SK-N-MC (cell line): Measurements from ENCODE around the gene MAP4.

ENCODE experiments used
- DNase-seq: peaks from one replicate; pipeline ENCODE4 v3.0.0-alpha.2; 2011; ENCODE audit warnings: low read depth, low spot score
- H3K27ac ChIP-seq: fragments of 200-600 bp; sonication (generic); 2 replicates; pipeline ENCODE4 v1.5.1; 2016; ENCODE audit warnings: mixed run types
- H3K36me3 ChIP-seq: fragments of 200-600 bp; sonication (generic); 2 replicates; pipeline ENCODE4 v1.6.1; 2017; ENCODE audit warnings: antibody characterized with exemption, low read length, mixed read lengths; ENCODE audit not compliant: insufficient read depth
- H3K4me3 ChIP-seq: fragments of 200-600 bp; sonication (generic); 2 replicates; pipeline ENCODE4 v1.5.1; 2016
- H3K9ac ChIP-seq: fragments of 200-600 bp; sonication (generic); 2 replicates; pipeline ENCODE4 v1.8.0; 2017; ENCODE audit warnings: mixed run types, mixed read lengths; ENCODE audit not compliant: insufficient read length
- H3K9me3 ChIP-seq: fragments of 200-600 bp; sonication (generic); 2 replicates; pipeline ENCODE4 v1.6.1; 2017; ENCODE audit warnings: low read depth, mild to moderate bottlenecking, antibody characterized with exemption, low read length, moderate library complexity, mixed read lengths
- EZH2 ChIP-seq: fragments of 200-600 bp; sonication (generic); IDR thresholded peaks from one replicate; pipeline ENCODE4 v1.6.1; 2017; ENCODE audit warnings: antibody characterized with exemption
- FOXP2 ChIP-seq: optimal IDR thresholded peaks from 2 replicates; pipeline ENCODE3; 2011; ENCODE audit warnings: mild to moderate bottlenecking, moderate library complexity; ENCODE audit not compliant: insufficient read depth; ENCODE audit errors: extremely low read length, control extremely low read depth
- POLR2AphosphoS5 ChIP-seq: IDR thresholded peaks from 2 replicates; pipeline ENCODE4 v1.6.1; 2012; ENCODE audit warnings: mild to moderate bottlenecking, low read depth, low read length, borderline replicate concordance

MAP4 gene

DNA sequence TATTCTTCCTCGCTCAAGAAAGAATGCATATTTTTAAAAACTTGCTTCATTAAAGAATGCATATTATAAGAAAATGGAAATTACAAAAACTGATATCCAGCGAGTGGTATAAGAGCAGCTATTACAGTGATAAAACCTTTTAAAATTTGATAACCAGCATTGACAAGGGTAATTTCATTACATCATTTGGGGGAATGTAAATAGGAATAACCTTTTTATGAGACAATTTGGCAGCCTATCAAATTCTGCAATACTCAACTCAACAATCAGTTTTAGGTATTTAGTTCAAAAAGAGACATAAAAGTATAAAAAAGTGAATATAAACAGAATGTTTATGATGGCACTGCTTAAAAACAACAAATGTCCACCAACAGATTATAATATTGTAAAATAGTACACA lies 35.4 kb downstream of the MAP4 start:
- Histone ChIP-seq H3K27ac (no peak overlapping the region), H3K4me3 (no peak overlapping the region), H3K36me3 (no peaks in the 10 kb centered on the region), H3K9ac (no peak overlapping the region), H3K9me3 (no peaks in the 10 kb centered on the region)
- TF ChIP-seq EZH2 (no peak), FOXP2 (no peak), POLR2AphosphoS5 (no peak)
- no peak for DNase-seq

DNA sequence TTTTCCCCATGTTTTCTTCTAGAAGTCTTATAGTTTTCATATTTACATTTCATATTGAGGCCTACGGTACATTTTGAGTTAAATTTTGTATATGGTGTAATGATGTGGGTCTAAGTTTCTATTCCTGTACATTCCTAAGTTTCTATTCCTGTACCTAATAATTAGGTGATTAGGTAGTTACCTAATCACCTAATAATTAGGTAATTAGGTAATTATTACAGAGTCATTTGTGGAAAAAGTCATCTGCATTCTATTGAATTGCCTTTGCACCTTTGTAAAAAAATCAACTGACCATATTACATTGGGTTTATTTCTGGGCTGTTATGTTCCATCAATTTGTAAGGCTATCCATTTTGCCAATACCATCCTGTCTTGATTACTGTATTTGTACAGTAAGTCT lies 37.1 kb downstream of the MAP4 start:
- Histone ChIP-seq H3K4me3 (no peak overlapping the region), H3K9ac (no peak overlapping the region), H3K9me3 (no peaks in the 10 kb centered on the region), H3K27ac (no peak overlapping the region), H3K36me3 (peaks cover 4% of the 10 kb centered on the region; the same call in 1 of the 2 replicates)
- TF ChIP-seq FOXP2: no peak
- TF ChIP-seq POLR2AphosphoS5: no peak
- no peak for TF ChIP-seq EZH2
- no peak for DNase-seq

DNA sequence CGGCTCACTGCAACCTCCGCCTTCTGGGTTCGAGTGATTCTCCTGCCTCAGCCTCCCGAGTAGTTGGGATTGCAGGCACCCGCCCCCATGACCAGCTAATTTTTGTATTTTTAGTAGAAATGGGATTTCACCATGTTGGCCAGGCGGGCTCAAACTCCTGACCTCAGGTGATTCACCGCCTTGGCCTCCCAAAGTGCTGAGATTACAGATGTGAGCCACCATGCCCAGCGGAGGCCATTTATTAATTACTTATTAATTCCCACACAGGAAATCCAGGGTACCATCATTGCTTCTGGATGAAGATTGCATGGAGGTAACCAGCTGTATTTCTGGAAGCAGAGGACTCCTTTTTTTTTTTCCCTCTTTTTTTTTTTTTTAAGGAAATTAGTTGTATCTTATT lies 37.8 kb downstream of the MAP4 start:
- Histone ChIP-seq H3K4me3 (no peak overlapping the region), H3K36me3 (peaks cover 4% of the 10 kb centered on the region; the same call in 1 of the 2 replicates), H3K9ac (no peak overlapping the region), H3K27ac (no peak overlapping the region), H3K9me3 (no peaks in the 10 kb centered on the region)
- no peak for DNase-seq
- TF ChIP-seq FOXP2 (no peak), POLR2AphosphoS5 (no peak), EZH2 (no peak)

DNA sequence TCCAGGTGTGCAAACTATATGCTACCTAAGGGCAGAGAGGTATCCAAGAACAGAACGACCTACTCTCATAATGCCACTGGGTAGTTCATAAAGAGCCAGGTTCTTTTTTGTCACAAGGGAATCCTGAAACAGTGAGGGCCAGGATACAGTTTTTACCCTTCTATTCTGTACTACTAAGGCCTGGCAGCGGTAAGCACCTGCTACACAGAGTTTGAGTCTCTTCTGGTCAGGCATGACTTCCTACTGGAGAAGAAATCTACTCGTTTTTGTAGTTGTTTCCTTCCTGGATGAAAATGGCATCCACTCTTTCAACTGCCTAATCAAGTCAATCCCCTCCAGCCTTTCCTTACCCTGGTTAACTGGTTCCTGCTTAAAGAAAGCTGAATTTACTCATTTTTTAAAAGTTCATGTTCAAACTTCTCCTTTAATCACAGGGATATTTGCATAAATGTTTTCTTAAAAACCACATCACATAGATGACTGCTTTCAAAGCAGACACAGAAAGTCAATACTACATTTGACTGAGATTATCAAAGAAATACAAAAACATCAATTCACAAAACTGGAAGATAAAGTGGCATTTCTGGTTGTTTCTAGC lies 40.0 kb downstream of the MAP4 start:
- H3K4me3 ChIP-seq: no peak overlapping the region
- H3K36me3 ChIP-seq: peaks cover 4% of the 10 kb centered on the region; the same call in 1 of the 2 replicates
- H3K9ac ChIP-seq: no peak overlapping the region
- no peak for DNase-seq
- TF ChIP-seq FOXP2 (no peak), EZH2 (no peak), POLR2AphosphoS5 (no peak)
- H3K9me3 ChIP-seq: no peaks in the 10 kb centered on the region
- peak overlapping the region; percentile 50; the same call in 1 of the 2 replicates for H3K27ac ChIP-seq

DNA sequence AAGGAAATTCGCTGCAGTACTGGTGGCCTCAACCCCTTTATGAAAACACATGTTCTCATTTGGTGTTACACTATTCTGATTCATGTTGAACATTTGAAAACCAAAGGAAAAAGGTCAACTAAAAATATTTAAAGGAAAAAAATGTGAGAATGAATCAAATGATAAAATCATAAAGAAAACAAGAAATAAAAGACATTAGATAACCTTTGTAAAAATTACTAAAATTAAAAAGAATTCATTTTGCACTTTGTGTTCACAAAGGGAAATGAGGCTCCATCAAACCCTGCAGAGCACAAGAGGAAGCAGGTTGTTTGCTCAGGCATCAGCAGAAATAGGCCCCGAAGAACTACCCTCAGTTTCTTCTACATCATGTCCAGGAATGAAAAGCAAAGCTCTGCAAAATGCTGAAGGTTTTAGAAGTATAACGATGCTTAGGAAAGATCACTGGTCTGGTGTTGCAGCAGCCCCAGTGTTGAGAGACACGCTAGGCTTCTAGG lies 41.2 kb downstream of the MAP4 start:
- TF ChIP-seq FOXP2: no peak
- no peak for TF ChIP-seq POLR2AphosphoS5
- no peak for TF ChIP-seq EZH2
- H3K27ac ChIP-seq: 0 out of 2 replicates have a peak overlapping the region, but pooled peaks have one; percentile 6
- H3K9me3 ChIP-seq: no peaks in the 10 kb centered on the region

DNA sequence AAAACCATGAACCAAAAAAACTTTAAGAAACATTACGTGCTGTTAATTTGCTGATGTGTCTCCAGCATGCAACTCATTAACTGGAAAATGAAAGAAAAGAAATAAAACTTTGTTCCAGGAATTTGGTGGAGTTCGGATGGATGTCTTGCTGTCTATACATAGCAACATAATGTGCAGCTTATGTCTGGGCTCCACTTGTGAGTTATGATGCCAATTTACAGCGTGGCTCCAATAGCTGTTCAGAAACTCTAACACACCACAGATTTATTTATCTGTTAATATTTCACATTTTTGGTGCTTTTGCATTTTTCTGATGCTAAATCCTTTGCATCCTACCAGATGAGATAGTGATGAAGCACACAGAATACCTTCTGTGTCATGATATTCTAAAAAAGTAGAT lies 45.1 kb downstream of the MAP4 start:
- H3K9ac ChIP-seq: no peak overlapping the region
- no peak overlapping the region for H3K4me3 ChIP-seq

More for the DNA sequence above, 41.2 kb downstream of the MAP4 start:
- H3K36me3 ChIP-seq: peaks cover 4% of the 10 kb centered on the region; the same call in 1 of the 2 replicates
- H3K4me3 ChIP-seq: no peak overlapping the region
- no peak overlapping the region for H3K9ac ChIP-seq
- DNase-seq: no peak

DNA sequence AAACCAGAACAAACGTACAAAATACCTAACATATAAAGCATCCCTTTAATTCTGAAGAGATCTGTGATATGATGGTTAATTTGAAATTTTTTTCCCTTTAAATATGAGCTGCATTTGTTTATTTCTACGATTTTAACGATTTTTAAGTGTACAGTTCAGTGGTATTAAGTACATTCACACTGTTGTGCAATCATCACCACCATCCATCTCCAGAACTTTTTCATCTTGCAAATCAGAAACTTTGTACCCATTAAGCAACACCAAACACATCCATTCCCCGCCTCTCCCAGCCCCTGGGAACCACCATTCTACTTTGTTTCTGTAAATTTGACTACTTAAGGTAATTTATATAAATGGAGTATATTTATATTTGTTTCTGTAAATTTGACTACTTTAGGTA lies 51.5 kb downstream of the MAP4 start:
- TF ChIP-seq FOXP2: no peak
- no peak for TF ChIP-seq POLR2AphosphoS5
- TF ChIP-seq EZH2: no peak
- Histone ChIP-seq H3K9me3 (no peaks in the 10 kb centered on the region), H3K27ac (no peak overlapping the region), H3K4me3 (no peak overlapping the region), H3K36me3 (no peaks in the 10 kb centered on the region), H3K9ac (no peak overlapping the region)
- DNase-seq: no peak

More for the DNA sequence above, 45.1 kb downstream of the MAP4 start:
- Histone ChIP-seq H3K9me3 (no peaks in the 10 kb centered on the region), H3K36me3 (peaks cover 4% of the 10 kb centered on the region; the same call in 1 of the 2 replicates), H3K27ac (no peak overlapping the region)
- TF ChIP-seq POLR2AphosphoS5: no peak
- TF ChIP-seq EZH2: no peak
- TF ChIP-seq FOXP2: no peak
- DNase-seq: no peak

DNA sequence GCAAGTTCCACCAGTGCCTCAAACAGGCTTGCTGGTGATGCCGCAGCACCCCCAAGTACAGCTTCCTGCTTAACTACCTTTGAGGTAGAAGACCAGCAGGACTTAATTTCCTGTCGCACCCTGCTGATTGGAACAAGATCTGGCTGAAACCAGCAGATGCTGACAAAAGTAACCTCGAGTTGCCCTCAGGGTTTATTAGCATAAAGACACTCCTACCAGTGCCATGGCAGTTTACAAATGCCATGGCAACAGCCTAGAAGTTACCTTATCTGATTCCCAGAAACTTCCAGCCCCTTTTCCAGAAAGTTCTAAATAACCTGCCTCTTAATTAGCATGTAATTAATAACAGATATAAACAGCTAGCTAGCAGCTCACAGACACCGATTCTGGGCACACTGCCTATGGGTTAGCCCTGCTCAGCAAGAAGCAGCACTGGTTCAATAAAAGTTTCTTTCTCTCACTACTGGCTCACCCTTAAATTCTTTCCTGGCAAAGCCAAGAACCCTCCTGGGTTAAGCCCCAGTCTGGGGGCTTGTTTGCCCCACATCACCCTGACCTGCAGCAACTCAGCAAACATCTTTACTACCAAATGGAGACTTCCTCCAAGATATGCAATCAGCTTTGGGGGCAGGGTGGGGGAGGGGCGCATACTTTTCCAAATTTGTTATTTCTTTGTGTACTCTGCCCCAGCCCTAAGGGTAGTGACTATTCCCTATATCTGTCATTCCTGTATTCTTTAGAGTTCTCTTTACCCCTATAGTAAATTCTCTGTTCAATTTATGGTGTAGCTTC lies 54.2 kb downstream of the MAP4 start:
- Histone ChIP-seq H3K9ac (no peak overlapping the region), H3K27ac (peak overlapping the region; percentile 80), H3K36me3 (no peaks in the 10 kb centered on the region), H3K9me3 (no peaks in the 10 kb centered on the region), H3K4me3 (peak overlapping the region; percentile 62)
- peak; percentile 86 for DNase-seq
- 0 out of 2 replicates have a peak, but pooled peaks have one; percentile 2 for TF ChIP-seq POLR2AphosphoS5
- TF ChIP-seq EZH2: no peak
- TF ChIP-seq FOXP2: no peak

DNA sequence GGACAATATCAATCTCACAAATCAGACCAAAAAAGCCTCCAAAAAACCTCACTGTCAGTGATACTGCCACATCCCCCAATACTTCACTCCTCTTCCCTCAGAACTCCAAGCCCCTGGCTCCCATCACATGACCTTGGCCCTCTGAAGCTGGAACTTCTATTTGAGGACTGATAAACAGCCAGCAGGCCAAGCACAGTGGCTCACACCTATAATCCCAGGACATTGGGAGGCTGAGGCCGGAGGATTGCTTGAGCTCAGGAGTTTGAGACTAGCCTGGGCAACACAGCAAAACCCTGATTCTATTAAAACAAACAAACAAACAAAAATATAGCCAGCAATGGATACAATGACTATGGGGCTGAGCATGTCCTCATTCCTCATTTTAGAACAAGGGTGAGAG lies 55.2 kb downstream of the MAP4 start:
- Histone ChIP-seq H3K27ac (peak overlapping the region; percentile 46; the same call in 1 of the 2 replicates), H3K9me3 (no peaks in the 10 kb centered on the region), H3K9ac (no peak overlapping the region), H3K36me3 (no peaks in the 10 kb centered on the region), H3K4me3 (no peak overlapping the region; the same call in 1 of the 2 replicates)
- TF ChIP-seq FOXP2 (no peak), EZH2 (no peak), POLR2AphosphoS5 (no peak)
- no peak for DNase-seq
